Keratinocyte (primary cell): ENCODE results near the gene SVOP. TPM values are rescaled to one million over a fixed set of nuclear protein-coding genes. Genes with fewer than 3 reads are reported as not detected.

Experiments used
- DNase-seq: peaks from one replicate; pipeline ENCODE4 v3.0.0-alpha.2; 2011; ENCODE audit warnings: low read depth, missing footprints, low spot score
- FAIRE-seq: peaks from 2 replicates; lab custom pipeline; 2011; peaks lifted over from hg19 to GRCh38; lab: Jason Lieb, UNC
- H2AFZ ChIP-seq: 2 replicates; pipeline ENCODE4 v1.6.0; 2012; ENCODE audit warnings: low read length, control low read depth, inconsistent platforms; ENCODE audit not compliant: control insufficient read depth
- H3K27ac ChIP-seq: 2 replicates; pipeline ENCODE4 v1.5.1; 2011; ENCODE audit warnings: low read length; ENCODE audit not compliant: control insufficient read depth, insufficient read depth
- H3K27me3 ChIP-seq: 3 replicates; pipeline ENCODE4 v1.6.0; 2011; ENCODE audit warnings: low read length; ENCODE audit not compliant: control insufficient read depth, insufficient read depth; ENCODE audit errors: extremely low read depth
- H3K36me3 ChIP-seq, 2 experiments: 2 replicates in 1 of 2; 3 replicates in 1 of 2; pipeline ENCODE4 v1.5.1; 2011; ENCODE audit warnings: low read length in 2 of 2, mild to moderate bottlenecking in 1 of 2; ENCODE audit not compliant: control insufficient read depth in 2 of 2, insufficient read depth in 2 of 2; ENCODE audit errors: extremely low read depth in 1 of 2
- H3K4me1 ChIP-seq: 3 replicates; pipeline ENCODE4 v1.5.1; 2011; ENCODE audit warnings: low read length; ENCODE audit not compliant: control insufficient read depth, insufficient read depth; ENCODE audit errors: extremely low read depth
- H3K4me2 ChIP-seq: 3 replicates; pipeline ENCODE4 v1.6.0; 2011; ENCODE audit warnings: low read depth, low read length; ENCODE audit not compliant: control insufficient read depth, insufficient read depth; ENCODE audit errors: extremely low read depth
- H3K4me3 ChIP-seq, 3 experiments: fragments of 200-600 bp in 1 of 3; sonication (generic) in 1 of 3; 2 replicates in 2 of 3; 3 replicates in 1 of 3; pipeline ENCODE4 v1.5.1; 2011 to 2016; ENCODE audit warnings: low read length in 3 of 3, mild to moderate bottlenecking in 3 of 3, control low read depth in 2 of 3, inconsistent platforms in 1 of 3, low read depth in 1 of 3, mixed read lengths in 1 of 3, mixed run types in 1 of 3, moderate library complexity in 1 of 3; ENCODE audit not compliant: control insufficient read depth in 2 of 3, insufficient read depth in 2 of 3; ENCODE audit errors: extremely low read depth in 1 of 3
- H3K79me2 ChIP-seq: 2 replicates; pipeline ENCODE4 v1.6.0; 2012; ENCODE audit warnings: low read length; ENCODE audit not compliant: control insufficient read depth, insufficient read depth
- H3K9ac ChIP-seq: 3 replicates; pipeline ENCODE4 v1.6.0; 2011; ENCODE audit warnings: low read length; ENCODE audit not compliant: control insufficient read depth, insufficient read depth; ENCODE audit errors: extremely low read depth
- H3K9me1 ChIP-seq: 3 replicates; pipeline ENCODE4 v1.6.0; 2011; ENCODE audit warnings: low read length; ENCODE audit not compliant: control insufficient read depth, insufficient read depth; ENCODE audit errors: extremely low read depth
- H3K9me3 ChIP-seq: 2 replicates; pipeline ENCODE4 v1.5.1; 2012; ENCODE audit warnings: low read depth, low read length; ENCODE audit not compliant: control insufficient read depth
- H4K20me1 ChIP-seq: 3 replicates; pipeline ENCODE4 v1.6.0; 2011; ENCODE audit warnings: low read length; ENCODE audit not compliant: control insufficient read depth, insufficient read depth; ENCODE audit errors: extremely low read depth
- CTCF ChIP-seq, 3 experiments: IDR thresholded peaks in 1 of 3; conservative IDR thresholded peaks in 1 of 3; optimal IDR thresholded peaks in 1 of 3; 2 replicates in 2 of 3; 3 replicates in 1 of 3; pipeline versions ENCODE3 to v1.5.1; 2011; ENCODE audit warnings: low read length in 3 of 3, mild to moderate bottlenecking in 3 of 3, moderate library complexity in 2 of 3, control low read depth in 1 of 3, inconsistent platforms in 1 of 3; ENCODE audit not compliant: insufficient read depth in 2 of 3; ENCODE audit errors: extremely low read depth in 1 of 3
- EZH2 ChIP-seq: IDR thresholded peaks from one replicate; pipeline ENCODE4 v1.6.1; 2012; ENCODE audit warnings: inconsistent platforms, mild to moderate bottlenecking, low read length, moderate library complexity
- dilution Hi-C: fragments of 300-500 bp; cut with MboI; formaldehyde crosslinking; loops from one replicate; pipeline ENCODE4 v1.7.0; 2020; ENCODE audit warnings: low sequenced_read_pairs; ENCODE audit not compliant: extremely low pct_ligation_motif_present
- polyA plus RNA-seq, 5 experiments: library from polyadenylated mRNA; depleted of rRNA in 3 of 5; stranded (reverse) in 3 of 5; stranded (forward) in 1 of 5; unstranded in 1 of 5; fragments of >200 nt; gene quantifications; 1 replicate in 1 of 5; 2 replicates in 3 of 5; 3 replicates in 1 of 5; pipeline versions ENCODE4 v1.2.1 to v1.2.3, GENCODE V29; 2011 to 2012; ENCODE audit warnings: missing spikeins in 2 of 5, low read depth in 1 of 5, low replicate concordance in 1 of 5

Gene SVOP
- polyA plus RNA-seq, 1 donor (not counting 4 experiments of a cell fraction or from before 2014, with no cell fraction given), result not detected

DNA sequence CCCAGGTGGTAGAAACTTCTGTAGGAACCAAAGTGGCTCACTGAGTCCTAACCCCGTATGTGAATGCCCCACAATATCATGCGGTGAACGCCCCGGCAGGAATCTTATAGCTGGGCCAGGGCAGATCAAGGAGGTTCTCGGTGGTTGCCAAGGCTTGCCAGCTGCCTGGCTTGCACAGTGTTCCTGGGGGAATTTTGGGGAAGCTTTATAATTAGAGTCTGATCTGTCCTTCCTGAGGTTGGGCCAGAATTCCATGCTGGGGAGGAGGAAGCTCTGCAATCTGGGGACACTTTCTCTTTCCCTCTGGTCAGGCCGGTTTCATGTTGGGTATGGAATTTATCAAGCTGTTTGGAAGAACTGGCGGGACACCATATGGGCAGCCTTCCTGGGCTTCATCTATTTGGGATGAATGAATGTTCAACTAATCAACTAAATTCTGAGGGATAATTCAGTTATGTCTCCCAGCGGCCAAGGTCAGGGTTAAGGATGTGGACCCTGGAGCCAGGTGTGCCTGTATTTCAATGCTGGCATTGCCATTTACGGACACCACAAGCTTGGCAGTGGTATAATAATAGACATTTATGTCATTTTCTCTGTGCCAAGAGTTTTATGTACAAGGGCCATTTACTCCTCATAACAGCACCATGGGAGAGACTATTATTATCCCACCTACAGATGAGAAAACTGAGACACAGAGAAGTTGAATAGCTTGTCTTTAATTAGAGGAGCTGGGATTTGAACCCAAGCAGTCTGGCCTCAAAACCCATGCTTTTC, 54.3 kb downstream of the SVOP start:
- H3K36me3 ChIP-seq, result no peaks in the 10 kb centered on the region
- no peaks in the 10 kb centered on the region for H3K4me1 ChIP-seq
- H3K4me3 ChIP-seq, result no peak overlapping the region
- H3K27ac ChIP-seq, result no peak overlapping the region
- no peaks in the 10 kb centered on the region for H3K9me1 ChIP-seq
- no peaks in the 10 kb centered on the region for H3K27me3 ChIP-seq
- no peak for FAIRE-seq
- no peaks in the 10 kb centered on the region for H4K20me1 ChIP-seq
- TF ChIP-seq CTCF (optimal IDR thresholded peaks at IDR 0.05 in 1 of 3, IDR thresholded peaks at IDR 0.05 in 1 of 3, conservative IDR thresholded peaks at IDR 0.05 in 1 of 3; ENCODE audit: extremely low read depth in 1 of 3, insufficient read depth in 2 of 3, low read length in 3 of 3), result no peak
- TF ChIP-seq EZH2, result no peak
- dilution Hi-C loops, result no loop called here
- H3K9me3 ChIP-seq, result no peaks in the 10 kb centered on the region
- no peak for DNase-seq
- no peak overlapping the region for H3K9ac ChIP-seq
- no peaks in the 10 kb centered on the region for H3K79me2 ChIP-seq
- H2AFZ ChIP-seq, result no peak overlapping the region
- no peak overlapping the region for H3K4me2 ChIP-seq

GRCh38 chr12:108965886-108966285, 55.0 kb downstream of the SVOP start:
- dilution Hi-C loops, result no loop called here
- no peak overlapping the region for H3K4me2 ChIP-seq

More at GRCh38 chr12:108965886-108966285, 55.0 kb downstream of the SVOP start:
- Histone ChIP-seq H3K27ac (no peak overlapping the region), H3K9ac (no peak overlapping the region), H3K27me3 (no peaks in the 10 kb centered on the region), H3K4me1 (no peaks in the 10 kb centered on the region), H3K4me3 (no peak overlapping the region), H4K20me1 (no peaks in the 10 kb centered on the region), H3K9me3 (no peaks in the 10 kb centered on the region), H3K36me3 (no peaks in the 10 kb centered on the region), H3K9me1 (no peaks in the 10 kb centered on the region), H3K79me2 (no peaks in the 10 kb centered on the region), H2AFZ (no peak overlapping the region)
- no peak for DNase-seq
- TF ChIP-seq CTCF (optimal IDR thresholded peaks at IDR 0.05 in 1 of 3, IDR thresholded peaks at IDR 0.05 in 1 of 3, conservative IDR thresholded peaks at IDR 0.05 in 1 of 3; ENCODE audit: extremely low read depth in 1 of 3, insufficient read depth in 2 of 3, low read length in 3 of 3) (no peak), EZH2 (no peak)
- no peak for FAIRE-seq
